ENCODE data around the gene AGAP2.

- no peak for TF ChIP-seq CTCF (IDR thresholded peaks at IDR 0.05)
- TF ChIP-seq EZH2 (IDR thresholded peaks at IDR 0.05; ENCODE audit: borderline replicate concordance, insufficient read depth, low read depth, low read length, poor library complexity, severe bottlenecking), result no peak
These were observed 25.3 kb downstream of the AGAP2 start for GRCh38 chr12:57713209-57713608.
